LHCN-M2 (cell line): ENCODE results near the gene ZNF274. TPM values are rescaled to one million over a fixed set of nuclear protein-coding genes. Genes with fewer than 3 reads are reported as not detected.
"Not testable (repeated sequence)": the region's sequence is repeated elsewhere in the genome, so short reads cannot be mapped to it uniquely, and the experiment has no call there.

Source experiments
- DNase-seq: peaks from one replicate; pipeline ENCODE4 v3.0.0-alpha.2; 2012; ENCODE audit warnings: low read depth
- total RNA-seq: library from RNA; depleted of rRNA; stranded (reverse); fragments of >200 nt; gene quantifications from 2 replicates; pipeline ENCODE4 v1.2.3, GENCODE V29; 2014

ZNF274 gene
- total RNA-seq, 1 experiment from 2014 or later: 12.7 TPM

DNA sequence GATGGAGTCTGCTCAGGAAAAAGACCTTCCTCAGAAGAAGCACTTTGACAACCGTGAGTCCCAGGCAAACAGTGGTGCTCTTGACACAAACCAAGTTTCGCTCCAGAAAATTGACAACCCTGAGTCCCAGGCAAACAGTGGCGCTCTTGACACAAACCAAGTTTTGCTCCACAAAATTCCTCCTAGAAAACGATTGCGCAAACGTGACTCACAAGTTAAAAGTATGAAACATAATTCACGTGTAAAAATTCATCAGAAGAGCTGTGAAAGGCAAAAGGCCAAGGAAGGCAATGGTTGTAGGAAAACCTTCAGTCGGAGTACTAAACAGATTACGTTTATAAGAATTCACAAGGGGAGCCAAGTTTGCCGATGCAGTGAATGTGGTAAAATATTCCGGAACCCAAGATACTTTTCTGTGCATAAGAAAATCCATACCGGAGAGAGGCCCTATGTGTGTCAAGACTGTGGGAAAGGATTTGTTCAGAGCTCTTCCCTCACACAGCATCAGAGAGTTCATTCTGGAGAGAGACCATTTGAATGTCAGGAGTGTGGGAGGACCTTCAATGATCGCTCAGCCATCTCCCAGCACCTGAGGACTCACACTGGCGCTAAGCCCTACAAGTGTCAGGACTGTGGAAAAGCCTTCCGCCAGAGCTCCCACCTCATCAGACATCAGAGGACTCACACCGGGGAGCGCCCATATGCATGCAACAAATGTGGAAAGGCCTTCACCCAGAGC lies 29.6 kb downstream of the ZNF274 start:
- DNase-seq: no peak

DNA sequence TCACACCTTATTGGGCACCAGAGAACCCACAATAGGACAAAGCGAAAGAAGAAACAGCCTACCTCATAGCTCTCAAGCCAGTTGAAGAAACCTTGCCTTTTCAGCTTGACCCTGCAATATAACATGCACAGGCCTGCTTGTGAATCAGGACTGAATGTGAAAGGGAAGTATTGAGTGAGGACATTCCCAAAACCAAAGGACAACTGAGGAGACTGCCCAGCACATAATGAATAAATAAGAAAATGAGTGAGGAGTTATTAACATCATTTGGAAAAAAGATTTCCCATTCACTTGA lies 30.2 kb downstream of the ZNF274 start:
- DNase-seq: no peak

DNA sequence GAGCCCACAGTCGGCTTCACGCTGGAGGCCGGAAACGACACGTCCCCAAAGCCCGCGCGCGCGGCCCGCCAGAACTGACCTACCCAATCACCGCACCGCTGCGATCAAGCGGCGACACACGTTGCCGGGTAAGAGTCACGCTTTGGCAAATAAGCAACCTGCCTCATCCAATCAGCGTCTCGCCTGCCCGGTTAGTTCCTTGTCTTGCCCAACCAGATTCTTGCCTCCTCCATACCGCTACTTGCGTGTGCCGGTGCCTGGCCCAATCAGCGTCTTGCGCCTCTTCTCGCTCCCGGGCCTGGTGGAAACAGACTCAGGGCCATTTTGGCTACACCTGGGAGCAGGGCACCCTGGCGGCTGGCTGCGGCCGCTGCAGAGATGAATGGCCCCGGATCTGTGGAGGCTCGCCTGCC lies 34.2 kb downstream of the ZNF274 start:
- no peak for DNase-seq

DNA sequence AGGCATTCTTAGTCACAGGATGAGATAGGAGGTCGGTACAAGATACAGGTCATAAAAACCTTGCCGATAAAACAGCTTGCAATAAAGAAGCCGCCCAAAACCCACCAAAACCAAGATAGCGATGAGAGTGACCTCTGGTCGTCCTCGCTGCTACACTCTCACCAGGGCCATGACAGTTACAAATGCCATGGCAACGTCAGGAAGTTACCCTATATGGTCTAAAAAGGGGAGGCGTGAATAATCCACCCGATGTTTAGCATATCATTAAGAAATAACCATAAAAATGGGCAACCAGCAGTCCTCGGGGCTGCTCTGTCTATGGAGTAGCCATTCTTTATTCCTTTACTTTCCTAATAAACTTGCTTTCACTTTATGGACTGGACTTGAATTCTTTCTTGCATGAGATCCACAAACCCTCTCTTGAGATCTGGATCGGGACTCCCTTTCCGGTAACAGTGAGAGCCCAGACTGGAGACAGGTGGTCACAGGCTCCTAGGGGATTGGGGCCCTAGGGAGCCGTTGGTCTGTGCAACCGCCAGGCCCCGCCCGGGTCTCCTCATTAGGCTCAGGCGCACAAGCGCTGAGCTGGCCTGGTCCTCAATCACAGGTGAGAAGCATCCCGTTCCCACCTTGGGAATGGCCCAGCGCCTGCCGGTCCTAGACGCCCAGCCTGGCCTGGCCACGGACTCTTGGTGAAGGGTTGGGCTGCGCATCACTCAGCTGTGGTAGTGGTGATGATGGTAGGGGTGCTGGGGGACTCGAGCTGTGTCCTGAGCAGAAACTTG lies 34.9 kb downstream of the ZNF274 start:
- DNase-seq: no peak

DNA sequence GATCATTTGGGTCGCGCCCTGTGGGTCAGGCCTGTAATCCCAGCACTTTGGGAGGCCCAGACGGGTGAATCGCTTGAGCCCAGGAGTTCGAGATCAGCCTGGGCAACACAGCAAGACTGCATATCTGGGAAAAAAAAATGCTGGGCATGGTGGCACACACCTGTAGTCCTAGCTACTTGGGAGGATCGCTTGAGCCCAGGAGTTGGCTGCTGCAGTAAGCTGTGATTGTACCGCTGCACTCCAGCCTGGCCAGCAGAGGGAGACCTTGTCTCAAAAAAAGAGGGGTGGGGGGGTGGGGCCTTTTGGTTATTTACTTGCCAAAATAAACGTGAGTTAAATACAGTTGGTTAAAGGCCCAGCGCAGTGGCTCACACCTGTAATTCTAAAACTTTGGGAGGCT lies 36.0 kb downstream of the ZNF274 start:
- peak; percentile 20 for DNase-seq

DNA sequence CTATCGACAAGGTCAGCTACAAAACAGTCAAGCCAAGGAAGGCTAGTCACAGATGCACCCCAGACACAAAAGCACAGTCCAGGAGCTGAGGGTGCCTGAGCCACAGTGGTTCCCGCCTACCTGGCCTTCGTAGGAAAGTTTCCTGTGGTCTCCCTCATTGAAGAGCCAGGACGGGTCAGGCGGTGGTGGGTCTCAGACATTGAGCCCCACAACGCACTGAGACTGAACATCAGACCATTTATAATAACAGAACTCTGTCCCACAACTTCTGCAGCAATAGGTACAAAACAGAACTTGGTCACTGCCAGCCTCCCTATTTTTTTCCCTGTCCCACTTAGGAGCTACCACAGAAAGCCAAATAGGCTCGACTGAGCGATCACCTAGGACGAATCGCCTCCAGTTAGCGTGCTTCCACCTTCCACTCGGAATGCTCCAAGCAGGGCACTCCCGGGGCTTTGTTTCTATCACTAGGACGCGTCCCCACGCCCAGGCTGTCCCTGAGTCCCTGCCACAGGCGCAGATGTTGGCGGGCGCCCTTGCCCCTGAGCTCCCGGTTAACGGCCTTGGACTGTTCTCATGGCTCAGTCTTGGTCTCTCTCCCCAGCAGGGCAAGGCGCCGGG lies 45.2 kb downstream of the ZNF274 start:
- DNase-seq: no peak

DNA sequence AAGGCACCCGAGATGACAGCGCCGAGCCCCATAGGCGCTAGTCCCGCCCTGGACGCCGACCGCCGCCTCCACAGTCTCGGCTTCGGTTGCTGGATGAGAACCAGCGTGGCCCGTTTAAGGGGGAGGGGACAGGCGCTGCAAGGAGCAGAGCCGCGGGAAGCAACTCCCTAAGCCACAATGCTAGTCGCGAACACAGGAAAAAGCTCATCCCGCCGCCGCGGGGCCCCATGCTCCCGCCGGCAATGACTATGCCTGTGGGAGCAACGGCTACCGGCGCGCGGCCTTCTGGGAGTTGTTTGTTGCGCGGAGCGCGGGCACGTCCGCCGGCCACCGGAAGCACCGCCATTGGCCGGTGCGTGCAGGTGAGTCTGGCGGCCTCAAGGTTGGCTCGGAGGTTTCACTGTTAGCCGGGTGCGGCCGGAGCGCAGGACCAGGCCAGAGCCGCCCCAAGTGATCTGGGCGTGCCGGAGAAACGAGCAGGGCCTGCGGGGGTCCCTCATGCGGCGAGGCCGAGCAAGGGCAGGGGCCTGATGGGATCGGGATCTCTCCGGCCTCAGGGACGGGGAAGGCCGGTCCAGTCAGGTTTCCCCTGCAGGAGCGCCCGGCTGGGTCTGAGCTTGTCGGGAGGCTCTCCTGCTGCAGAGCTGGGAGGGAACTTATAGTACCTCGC lies 45.9 kb downstream of the ZNF274 start, which contains the start of gene ZNF544:
ZNF544 (plus strand) TSS at position 330 of the 670 bp plus-strand sequence. CDS start 15,110 bp downstream, outside the sequence.
- peak; percentile 78 for DNase-seq

DNA sequence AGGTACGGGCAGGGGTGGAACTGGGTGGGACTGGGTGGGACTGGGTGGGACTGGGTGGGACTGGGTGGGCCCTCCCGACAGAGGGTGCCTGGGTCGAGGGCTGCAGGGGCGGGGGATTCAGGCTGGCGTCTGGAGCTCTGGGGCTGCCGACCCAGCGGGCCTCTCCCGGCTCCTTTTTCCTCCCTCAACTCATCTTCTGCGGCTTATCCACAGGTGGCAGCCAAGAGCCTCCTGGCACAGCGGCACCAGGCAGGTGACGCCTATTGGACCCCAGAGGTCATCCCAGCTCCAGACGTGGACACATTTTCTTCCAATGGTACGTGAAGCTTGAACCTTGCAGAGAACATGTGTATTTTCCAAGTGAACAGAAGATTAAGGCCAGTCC lies 46.4 kb downstream of the ZNF274 start:
- DNase-seq: peak; percentile 40

DNA sequence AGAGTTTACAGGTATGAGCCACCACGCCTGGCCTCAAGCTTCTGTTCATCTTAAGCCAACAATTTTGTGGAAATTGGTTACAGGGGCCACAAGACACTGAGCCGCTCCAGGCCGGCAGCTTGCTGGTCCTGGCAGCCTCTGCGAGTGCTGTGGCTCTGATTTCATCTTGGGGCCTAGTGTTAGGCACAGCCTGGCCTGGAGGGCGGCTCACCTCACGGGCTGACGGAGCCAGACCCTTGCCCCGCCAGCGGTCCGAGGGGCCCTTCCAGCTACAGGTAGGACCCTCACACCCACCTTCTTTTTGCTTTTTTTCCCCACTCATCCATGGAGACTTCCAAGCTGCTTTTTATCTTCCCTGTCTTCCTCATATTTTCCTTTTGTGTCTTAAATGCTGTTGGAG lies 54.5 kb downstream of the ZNF274 start:
- DNase-seq: no peak

DNA sequence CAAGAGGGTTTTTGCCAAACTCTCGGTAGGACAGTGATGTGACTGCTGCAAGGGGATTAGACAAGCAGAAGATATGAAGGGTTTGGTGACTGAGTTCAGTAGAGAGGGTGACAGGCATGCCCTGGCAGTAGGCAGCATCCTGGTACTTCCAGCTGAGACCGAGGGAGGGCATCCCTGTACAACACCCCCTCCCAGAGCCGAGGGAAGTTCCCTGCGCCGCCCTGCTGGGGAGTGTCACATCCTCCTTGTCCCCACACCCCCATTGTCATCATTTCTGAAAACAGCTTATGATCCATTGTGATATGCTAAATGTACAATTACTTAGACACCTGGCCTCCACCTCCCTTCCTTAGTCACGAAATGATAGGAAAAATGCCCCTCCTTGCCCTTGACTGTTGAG lies 60.5 kb downstream of the ZNF274 start:
- no peak for DNase-seq

DNA sequence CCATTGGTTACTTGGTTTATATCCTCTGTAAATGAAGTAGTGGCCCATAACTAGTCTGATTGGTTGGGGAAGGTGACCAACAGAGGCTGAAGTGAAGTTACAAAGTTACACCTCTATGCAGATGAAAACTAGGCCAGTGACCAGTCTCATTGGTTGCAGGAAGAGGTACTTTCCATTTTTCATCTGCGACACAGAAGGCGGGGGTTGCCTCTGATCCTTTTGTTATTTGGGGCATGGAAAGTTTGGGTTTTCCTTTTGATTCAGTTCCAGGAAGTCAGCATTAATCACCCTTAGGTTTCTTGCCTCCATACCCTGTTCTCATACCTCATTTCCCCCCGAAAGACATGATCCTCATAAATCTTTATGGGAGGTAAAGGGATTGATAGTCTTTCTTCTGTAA lies 66.0 kb downstream of the ZNF274 start:
- DNase-seq: no peak

DNA sequence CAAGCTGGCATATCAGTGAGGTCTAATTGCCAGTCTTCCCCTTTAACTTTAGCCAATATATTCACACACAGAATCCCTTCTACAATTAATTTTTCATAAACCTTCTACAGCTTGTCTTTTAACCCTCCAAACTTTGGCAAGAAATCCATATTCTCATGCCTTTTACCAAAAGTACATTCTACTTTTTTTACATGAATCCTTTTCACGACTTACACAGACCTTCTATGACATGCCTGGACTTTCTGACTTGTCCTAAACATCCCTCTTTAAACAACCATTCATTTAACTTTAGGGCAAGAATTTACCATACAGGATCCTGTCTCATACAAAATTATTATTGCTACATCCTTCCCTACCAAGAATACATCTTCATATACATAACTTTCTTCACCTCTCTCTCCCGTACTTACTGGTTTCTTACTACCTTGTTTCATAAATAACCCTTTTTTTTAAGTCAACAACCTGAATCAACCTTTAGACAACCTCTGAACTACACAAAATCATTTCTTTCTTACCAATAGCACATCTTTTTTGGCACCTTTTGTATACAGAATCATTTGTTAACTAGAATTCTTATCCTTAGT lies 69.3 kb downstream of the ZNF274 start:
- peak; percentile 54 for DNase-seq

DNA sequence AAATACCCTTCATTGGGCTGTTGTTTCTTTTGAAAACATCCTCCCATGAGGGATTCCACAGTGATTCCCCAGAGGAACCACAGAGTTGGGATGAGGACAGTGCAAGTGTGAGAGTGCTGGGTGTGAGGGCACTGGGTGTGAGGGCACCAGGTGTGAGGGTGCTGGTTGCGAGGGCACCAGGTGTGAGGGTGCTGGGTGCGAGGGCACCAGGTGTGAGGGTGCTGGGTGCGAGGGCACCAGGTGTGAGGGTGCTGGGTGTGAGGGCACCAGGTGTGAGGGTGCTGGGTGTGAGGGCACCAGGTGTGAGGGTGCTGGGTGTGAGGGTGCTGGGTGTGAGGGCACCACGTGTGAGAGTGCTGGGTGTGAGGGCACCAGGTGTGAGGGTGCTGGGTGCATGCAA lies 75.4 kb downstream of the ZNF274 start:
- DNase-seq: not testable (repeated sequence)

DNA sequence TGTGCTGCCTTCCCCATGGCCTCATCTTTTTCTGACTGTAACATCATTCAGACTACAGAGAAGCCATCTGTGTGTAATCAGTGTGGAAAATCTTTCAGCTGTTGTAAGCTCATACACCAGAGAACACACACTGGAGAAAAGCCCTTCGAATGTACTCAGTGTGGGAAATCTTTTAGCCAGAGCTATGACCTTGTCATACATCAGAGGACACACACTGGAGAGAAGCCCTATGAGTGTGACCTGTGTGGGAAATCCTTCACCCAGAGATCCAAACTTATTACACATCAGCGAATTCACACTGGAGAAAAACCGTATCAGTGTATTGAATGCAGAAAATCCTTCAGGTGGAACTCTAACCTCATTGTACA lies 78.7 kb downstream of the ZNF274 start:
- DNase-seq: peak; percentile 13

DNA sequence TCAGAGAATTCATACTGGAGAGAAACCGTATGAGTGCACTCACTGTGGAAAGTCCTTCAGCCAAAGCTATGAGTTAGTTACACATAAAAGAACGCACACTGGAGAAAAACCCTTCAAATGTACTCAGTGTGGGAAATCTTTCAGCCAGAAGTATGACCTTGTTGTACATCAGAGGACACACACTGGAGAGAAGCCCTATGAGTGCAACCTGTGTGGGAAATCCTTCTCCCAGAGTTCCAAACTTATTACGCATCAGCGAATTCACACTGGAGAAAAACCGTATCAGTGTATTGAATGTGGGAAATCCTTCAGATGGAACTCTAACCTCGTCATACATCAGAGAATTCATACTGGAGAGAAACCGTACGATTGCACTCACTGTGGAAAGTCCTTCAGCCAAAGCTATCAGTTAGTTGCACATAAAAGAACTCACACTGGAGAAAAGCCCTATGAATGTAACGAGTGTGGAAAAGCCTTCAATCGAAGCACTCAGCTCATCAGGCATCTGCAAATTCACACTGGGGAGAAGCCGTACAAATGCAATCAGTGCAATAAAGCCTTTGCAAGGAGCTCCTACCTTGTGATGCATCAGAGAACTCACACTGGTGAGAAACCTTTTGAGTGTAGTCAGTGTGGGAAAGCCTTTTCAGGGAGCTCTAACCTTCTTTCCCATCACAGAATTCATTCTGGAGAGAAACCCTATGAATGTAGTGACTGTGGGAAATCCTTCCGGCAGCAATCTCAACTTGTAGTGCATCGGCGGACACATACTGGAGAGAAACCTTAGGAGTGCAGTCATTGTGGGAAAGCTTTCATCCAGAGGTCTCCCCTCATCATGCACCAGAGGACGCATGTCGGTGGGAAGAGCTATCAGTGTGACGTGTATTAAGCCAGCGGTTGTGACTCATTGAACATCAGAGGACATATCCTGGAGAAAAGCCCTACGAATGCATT lies 79.4 kb downstream of the ZNF274 start:
- peak; percentile 19 for DNase-seq

DNA sequence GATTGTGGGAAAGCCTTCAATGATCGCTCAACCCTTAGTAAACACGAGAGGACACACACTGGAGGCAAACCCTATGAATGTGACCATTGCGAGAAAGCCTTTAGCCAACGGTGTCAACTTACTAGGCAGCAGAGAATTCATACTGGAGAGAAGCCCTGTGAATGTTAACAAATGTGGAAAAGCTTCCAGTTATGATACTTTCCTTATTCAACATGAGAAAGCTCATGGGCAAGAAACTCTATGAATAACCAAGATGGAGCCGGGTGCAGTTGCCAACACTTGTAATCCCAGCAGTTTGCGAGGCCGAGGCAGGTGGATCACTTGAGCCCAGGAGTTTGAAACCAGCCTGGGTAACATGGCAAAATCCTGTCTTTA lies 80.0 kb downstream of the ZNF274 start:
- DNase-seq: peak; percentile 6
